ENCODE data around the gene MB21D2.

GRCh38 chr3:192930577-192930976, 12.9 kb upstream of the MB21D2 start:
- no peak for TF ChIP-seq EZH2phosphoT487 (IDR thresholded peaks at IDR 0.05; ENCODE audit: borderline replicate concordance)
- TF ChIP-seq, protein P1, sequence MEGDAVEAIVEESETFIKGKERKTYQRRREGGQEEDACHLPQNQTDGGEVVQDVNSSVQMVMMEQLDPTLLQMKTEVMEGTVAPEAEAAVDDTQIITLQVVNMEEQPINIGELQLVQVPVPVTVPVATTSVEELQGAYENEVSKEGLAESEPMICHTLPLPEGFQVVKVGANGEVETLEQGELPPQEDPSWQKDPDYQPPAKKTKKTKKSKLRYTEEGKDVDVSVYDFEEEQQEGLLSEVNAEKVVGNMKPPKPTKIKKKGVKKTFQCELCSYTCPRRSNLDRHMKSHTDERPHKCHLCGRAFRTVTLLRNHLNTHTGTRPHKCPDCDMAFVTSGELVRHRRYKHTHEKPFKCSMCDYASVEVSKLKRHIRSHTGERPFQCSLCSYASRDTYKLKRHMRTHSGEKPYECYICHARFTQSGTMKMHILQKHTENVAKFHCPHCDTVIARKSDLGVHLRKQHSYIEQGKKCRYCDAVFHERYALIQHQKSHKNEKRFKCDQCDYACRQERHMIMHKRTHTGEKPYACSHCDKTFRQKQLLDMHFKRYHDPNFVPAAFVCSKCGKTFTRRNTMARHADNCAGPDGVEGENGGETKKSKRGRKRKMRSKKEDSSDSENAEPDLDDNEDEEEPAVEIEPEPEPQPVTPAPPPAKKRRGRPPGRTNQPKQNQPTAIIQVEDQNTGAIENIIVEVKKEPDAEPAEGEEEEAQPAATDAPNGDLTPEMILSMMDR (conservative IDR thresholded peaks at IDR 0.05; ENCODE audit: low read length) = no peak

Data from Loucy (cell line).